Nephron progenitor cell (in vitro differentiated cells): ENCODE measurements around the gene SOX9.
A peak's percentile ranks its signal among the peaks of the same experiment; 100 is the strongest.

Experiments used
- DNase-seq: peaks from one replicate; pipeline ENCODE4 v3.0.0; 2021
- H3K27ac Mint-ChIP-seq: 2 replicates; pipeline ENCODE4 v1.8.0; 2021; ENCODE audit warnings: mild to moderate bottlenecking, moderate library complexity, mixed read lengths
- H3K27me3 Mint-ChIP-seq: 2 replicates; pipeline ENCODE4 v1.8.0; 2021; ENCODE audit warnings: mild to moderate bottlenecking, low read depth, mixed read lengths; ENCODE audit not compliant: poor library complexity
- H3K36me3 Mint-ChIP-seq: 2 replicates; pipeline ENCODE4 v1.8.0; 2021; ENCODE audit warnings: low read depth, mixed read lengths
- H3K4me1 Mint-ChIP-seq: 2 replicates; pipeline ENCODE4 v1.8.0; 2021; ENCODE audit warnings: mixed read lengths
- H3K4me3 Mint-ChIP-seq: 2 replicates; pipeline ENCODE4 v1.8.0; 2021; ENCODE audit warnings: mild to moderate bottlenecking, moderate library complexity, mixed read lengths
- H3K9me3 Mint-ChIP-seq: 2 replicates; pipeline ENCODE4 v1.8.0; 2021; ENCODE audit warnings: mild to moderate bottlenecking, moderate library complexity, mixed read lengths
- TF ChIP-seq, protein P1 (sequence below): fragments of 200-600 bp; sonication (generic); IDR thresholded peaks from 2 replicates; pipeline ENCODE4 v1.5.0; 2021; ENCODE audit warnings: antibody characterized with exemption

SOX9 gene

DNA sequence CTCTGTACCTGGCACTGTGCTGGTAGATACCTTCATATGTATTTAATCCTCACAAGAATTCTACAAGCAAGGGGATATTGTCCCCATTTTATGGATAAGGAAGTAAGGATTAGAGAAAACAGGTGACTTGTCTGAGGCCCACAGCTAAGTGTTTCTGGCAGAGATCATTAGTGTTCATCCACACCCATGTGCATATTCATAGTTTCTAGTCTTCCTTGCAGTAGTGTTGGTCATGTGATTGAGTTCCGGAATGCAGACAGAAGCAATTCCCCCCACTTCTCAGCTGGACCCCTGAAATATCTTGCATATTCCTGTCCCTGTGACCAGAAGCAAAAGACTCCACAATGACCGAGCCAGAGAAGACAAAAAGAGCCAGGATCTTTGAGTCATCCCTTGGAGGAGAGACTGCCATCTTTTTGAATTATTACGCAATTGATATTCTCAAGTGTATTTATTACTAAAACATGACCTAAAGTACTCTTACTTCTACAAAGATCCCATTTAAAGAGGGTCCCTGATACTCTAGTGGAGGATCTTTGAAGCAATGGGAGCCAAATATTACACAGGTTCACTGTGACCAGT is 43.4 kb downstream of the SOX9 start:
- peaks cover 5% of the 10 kb centered on the region for H3K36me3 Mint-ChIP-seq
- TF ChIP-seq, protein P1, sequence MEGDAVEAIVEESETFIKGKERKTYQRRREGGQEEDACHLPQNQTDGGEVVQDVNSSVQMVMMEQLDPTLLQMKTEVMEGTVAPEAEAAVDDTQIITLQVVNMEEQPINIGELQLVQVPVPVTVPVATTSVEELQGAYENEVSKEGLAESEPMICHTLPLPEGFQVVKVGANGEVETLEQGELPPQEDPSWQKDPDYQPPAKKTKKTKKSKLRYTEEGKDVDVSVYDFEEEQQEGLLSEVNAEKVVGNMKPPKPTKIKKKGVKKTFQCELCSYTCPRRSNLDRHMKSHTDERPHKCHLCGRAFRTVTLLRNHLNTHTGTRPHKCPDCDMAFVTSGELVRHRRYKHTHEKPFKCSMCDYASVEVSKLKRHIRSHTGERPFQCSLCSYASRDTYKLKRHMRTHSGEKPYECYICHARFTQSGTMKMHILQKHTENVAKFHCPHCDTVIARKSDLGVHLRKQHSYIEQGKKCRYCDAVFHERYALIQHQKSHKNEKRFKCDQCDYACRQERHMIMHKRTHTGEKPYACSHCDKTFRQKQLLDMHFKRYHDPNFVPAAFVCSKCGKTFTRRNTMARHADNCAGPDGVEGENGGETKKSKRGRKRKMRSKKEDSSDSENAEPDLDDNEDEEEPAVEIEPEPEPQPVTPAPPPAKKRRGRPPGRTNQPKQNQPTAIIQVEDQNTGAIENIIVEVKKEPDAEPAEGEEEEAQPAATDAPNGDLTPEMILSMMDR, result no peak
- no peak overlapping the region for H3K4me3 Mint-ChIP-seq
- peaks cover 10% of the 10 kb centered on the region for H3K9me3 Mint-ChIP-seq
- H3K27ac Mint-ChIP-seq, result no peak overlapping the region
- no peak for DNase-seq
- H3K4me1 Mint-ChIP-seq, result peaks cover 54% of the 10 kb centered on the region
- peaks cover 10% of the 10 kb centered on the region for H3K27me3 Mint-ChIP-seq

DNA sequence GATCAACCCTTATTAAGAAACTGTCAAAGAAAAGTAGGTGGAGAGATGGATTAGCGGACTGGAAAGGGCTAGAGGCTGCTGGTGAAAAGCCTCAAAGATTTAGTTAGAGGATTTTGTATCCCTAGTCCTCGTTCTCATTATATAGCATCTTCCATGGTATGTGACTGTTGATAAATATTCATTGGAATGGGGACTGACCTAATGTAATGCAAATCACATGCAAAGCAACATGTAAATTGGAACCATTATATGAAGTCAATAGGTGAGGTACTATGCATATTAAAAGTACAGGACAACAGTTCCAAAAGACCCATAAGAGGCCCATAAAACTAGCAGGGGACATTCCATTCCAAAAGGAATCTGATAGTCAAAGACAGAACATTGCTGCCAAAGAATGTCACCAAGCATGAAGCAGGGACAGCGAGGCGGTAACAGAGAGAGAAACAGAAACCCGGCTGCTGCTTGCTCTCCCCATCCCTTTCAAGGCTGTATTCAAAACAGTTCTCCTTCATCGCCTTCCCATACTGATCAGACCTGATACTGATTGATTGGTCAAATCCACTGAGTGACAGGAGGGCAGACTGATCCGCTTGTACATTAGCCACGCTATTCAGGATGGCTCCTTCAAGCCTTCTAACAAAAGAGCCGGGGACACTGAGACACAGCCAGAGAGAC is 44.5 kb downstream of the SOX9 start:
- Mint-ChIP-seq H3K27me3 (peaks cover 10% of the 10 kb centered on the region), H3K4me3 (no peak overlapping the region), H3K27ac (no peak overlapping the region), H3K36me3 (peaks cover 5% of the 10 kb centered on the region), H3K4me1 (peaks cover 47% of the 10 kb centered on the region), H3K9me3 (peaks cover 10% of the 10 kb centered on the region)
- TF ChIP-seq, protein P1, result no peak
- DNase-seq, result no peak

DNA sequence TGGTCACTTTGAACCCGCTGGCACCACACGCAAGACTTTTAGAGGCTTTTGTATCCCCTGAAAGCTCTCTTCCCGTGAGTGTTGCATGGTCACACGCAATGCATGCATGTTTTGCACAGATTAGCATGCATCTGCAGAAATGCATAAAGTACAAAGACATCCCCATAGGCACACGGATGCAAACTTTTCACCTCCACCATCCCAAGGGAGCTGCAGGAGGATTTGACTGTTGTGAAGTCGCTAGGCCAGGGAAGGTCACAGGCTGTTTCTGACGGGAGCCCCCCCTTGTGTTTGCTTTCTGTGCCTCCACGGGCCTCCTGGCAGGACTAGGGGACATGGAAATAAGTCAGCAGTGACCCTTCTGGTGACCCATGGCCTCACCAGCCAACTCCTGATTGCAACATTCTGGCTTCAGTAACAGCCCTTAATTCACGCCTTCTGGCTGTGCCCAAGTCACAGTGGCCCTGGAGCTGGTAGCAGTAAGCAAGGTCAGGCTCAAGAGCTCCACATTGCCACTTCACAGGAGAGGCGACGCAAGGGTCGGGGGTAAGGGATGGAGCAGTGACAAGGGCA is 45.1 kb downstream of the SOX9 start:
- peaks cover 47% of the 10 kb centered on the region for H3K4me1 Mint-ChIP-seq
- H3K9me3 Mint-ChIP-seq, result peaks cover 5% of the 10 kb centered on the region
- peaks cover 10% of the 10 kb centered on the region for H3K27me3 Mint-ChIP-seq
- TF ChIP-seq, protein P1, result no peak
- no peak overlapping the region for H3K27ac Mint-ChIP-seq
- peak; percentile 30 for DNase-seq
- H3K36me3 Mint-ChIP-seq, result peaks cover 2% of the 10 kb centered on the region
- H3K4me3 Mint-ChIP-seq, result no peak overlapping the region

DNA sequence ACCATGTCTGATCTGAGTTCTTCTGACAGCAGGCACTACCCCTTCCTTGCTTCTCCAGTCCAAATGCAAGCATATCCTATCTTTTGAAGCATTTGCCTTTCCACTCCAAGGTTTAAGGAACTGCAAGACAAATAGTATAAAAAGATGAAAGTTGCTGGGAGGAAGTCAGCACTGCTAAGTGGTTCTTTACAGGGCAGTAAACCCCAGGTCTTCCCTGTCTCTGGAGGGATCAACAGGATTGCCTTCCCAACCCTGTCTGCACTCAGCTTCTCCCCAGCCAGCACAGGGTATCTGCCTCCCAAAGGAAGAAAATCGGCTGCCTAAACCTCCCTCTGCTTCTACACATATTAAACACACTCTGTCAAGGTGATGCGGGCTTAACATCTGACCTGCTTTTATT is 46.8 kb downstream of the SOX9 start:
- Mint-ChIP-seq H3K9me3 (no peaks in the 10 kb centered on the region), H3K36me3 (no peaks in the 10 kb centered on the region), H3K27me3 (peaks cover 13% of the 10 kb centered on the region), H3K27ac (no peak overlapping the region), H3K4me3 (no peak overlapping the region), H3K4me1 (peaks cover 61% of the 10 kb centered on the region)
- TF ChIP-seq, protein P1, result no peak
- no peak for DNase-seq

DNA sequence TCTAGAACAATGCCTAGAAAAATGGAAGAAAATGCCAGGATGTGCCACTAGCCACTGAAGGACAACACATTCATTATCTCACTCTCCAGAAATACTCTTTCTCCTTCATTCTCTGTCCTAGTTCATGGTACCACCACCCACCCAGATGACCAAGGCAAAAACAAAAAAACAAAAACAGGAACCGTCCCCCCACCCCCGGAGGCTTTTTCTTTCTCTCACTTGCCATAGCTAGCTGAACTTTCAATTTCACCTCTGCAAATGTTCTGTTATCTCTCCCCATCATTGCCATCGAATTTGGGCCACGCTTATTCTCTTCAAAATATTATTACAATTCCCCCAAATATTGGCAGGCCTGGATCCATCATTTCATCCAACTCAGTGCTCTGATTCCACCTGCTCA is 49.0 kb downstream of the SOX9 start:
- TF ChIP-seq, protein P1, result no peak
- no peak overlapping the region for H3K4me3 Mint-ChIP-seq
- peaks cover 16% of the 10 kb centered on the region for H3K27me3 Mint-ChIP-seq
- H3K27ac Mint-ChIP-seq, result no peak overlapping the region
- peaks cover 62% of the 10 kb centered on the region for H3K4me1 Mint-ChIP-seq
- H3K36me3 Mint-ChIP-seq, result no peaks in the 10 kb centered on the region
- no peak for DNase-seq
- no peaks in the 10 kb centered on the region for H3K9me3 Mint-ChIP-seq
